ENCODE data around the gene UGGT2.

The UGGT2 gene

GRCh38 chr13:95924389-95924994 lies 128.7 kb downstream of the UGGT2 start:
- TF ChIP-seq, protein P1, sequence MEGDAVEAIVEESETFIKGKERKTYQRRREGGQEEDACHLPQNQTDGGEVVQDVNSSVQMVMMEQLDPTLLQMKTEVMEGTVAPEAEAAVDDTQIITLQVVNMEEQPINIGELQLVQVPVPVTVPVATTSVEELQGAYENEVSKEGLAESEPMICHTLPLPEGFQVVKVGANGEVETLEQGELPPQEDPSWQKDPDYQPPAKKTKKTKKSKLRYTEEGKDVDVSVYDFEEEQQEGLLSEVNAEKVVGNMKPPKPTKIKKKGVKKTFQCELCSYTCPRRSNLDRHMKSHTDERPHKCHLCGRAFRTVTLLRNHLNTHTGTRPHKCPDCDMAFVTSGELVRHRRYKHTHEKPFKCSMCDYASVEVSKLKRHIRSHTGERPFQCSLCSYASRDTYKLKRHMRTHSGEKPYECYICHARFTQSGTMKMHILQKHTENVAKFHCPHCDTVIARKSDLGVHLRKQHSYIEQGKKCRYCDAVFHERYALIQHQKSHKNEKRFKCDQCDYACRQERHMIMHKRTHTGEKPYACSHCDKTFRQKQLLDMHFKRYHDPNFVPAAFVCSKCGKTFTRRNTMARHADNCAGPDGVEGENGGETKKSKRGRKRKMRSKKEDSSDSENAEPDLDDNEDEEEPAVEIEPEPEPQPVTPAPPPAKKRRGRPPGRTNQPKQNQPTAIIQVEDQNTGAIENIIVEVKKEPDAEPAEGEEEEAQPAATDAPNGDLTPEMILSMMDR (IDR thresholded peaks at IDR 0.05; ENCODE audit: low read depth, low read length), result no peak
- peak; percentile 86 for DNase-seq (ENCODE audit: low read depth, low spot score)
- no peak overlapping the region for H3K4me3 ChIP-seq (ENCODE audit: low read depth, low read length)
- in situ Hi-C loops (cut with HindIII; ENCODE audit: low sequenced_read_pairs), result no loop called here

DNA sequence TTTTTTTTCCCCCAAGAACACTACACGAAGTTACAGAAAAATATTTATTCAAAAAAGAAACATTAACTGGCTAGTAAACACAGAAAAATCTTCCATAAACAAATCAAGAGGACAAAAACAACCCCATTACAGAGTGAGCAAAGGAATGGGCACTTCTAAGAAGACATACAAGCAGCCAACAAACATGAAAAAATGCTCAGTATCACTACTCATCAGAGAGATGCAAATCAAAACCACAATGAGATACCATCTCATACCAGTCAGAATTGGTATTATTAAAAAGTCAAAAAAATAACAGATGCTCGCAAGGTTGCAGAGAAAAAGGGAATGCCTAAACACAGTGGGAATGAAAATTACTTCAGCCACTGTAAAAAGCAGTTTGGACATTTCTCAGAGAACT lies 131.7 kb downstream of the UGGT2 start:
- TF ChIP-seq, protein P1 (IDR thresholded peaks at IDR 0.05; ENCODE audit: low read depth, low read length), result no peak
- peak; percentile 9 for DNase-seq (ENCODE audit: low read depth, low spot score)
- H3K4me3 ChIP-seq (ENCODE audit: low read depth, low read length), result no peak overlapping the region
- in situ Hi-C loops (cut with HindIII; ENCODE audit: low sequenced_read_pairs), result no loop called here

- DNase-seq (ENCODE audit: low read depth, low spot score), result peak; percentile 32
- in situ Hi-C loops (cut with HindIII; ENCODE audit: low sequenced_read_pairs), result no loop called here
- TF ChIP-seq, protein P1 (IDR thresholded peaks at IDR 0.05; ENCODE audit: low read depth, low read length), result no peak
- H3K4me3 ChIP-seq (ENCODE audit: low read depth, low read length), result no peak overlapping the region
Observed at GRCh38 chr13:95920485-95920884, 132.7 kb downstream of the UGGT2 start.

DNA sequence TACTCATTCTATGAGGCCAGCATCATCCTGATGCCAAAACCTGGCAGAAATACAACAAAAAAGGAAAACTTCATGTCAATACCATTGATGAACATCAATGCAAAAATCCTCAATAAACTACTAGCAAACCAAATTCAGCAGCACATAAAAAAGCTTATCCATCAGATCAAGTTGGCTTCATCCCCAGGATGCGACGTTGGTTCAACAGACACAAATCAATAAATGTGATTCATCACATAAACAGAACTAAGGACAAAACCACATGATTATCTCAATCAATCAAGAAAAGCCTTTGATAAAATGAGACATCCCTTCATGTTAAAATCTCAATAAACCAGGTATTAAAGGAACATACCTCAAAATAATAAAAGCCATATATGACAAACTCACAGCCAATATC lies 134.3 kb downstream of the UGGT2 start:
- H3K4me3 ChIP-seq (ENCODE audit: low read depth, low read length), result no peak overlapping the region
- DNase-seq (ENCODE audit: low read depth, low spot score), result no peak
- TF ChIP-seq, protein P1 (IDR thresholded peaks at IDR 0.05; ENCODE audit: low read depth, low read length), result no peak
- in situ Hi-C loops (cut with HindIII; ENCODE audit: low sequenced_read_pairs), result no loop called here

DNA sequence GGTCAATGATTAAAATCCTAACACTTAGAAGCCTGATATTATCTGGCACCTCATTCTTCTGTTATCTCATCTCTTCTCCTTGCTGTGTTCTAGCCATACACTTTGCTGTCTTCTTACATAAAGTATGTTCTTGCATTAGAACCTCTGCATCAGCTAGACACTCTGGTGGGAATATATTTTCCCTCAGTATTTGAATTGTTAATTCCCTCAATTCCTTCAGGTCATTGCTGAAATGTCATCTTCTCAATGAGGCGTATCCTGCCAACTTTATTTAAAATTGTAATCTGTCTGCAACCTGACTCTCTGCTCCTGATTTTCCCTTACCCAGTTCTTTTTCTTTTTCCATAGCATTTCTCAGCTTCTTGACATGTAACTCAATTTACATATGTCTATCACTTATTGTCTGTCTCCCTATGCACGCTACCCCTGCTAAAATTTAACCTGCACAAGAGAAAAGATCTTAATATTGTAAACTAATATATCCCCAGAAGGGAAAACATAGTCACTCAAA lies 138.2 kb downstream of the UGGT2 start:
- TF ChIP-seq, protein P1 (IDR thresholded peaks at IDR 0.05; ENCODE audit: low read depth, low read length), result no peak
- no peak for DNase-seq (ENCODE audit: low read depth, low spot score)
- H3K4me3 ChIP-seq (ENCODE audit: low read depth, low read length), result no peak overlapping the region
- in situ Hi-C loops (cut with HindIII; ENCODE audit: low sequenced_read_pairs), result no loop called here

DNA sequence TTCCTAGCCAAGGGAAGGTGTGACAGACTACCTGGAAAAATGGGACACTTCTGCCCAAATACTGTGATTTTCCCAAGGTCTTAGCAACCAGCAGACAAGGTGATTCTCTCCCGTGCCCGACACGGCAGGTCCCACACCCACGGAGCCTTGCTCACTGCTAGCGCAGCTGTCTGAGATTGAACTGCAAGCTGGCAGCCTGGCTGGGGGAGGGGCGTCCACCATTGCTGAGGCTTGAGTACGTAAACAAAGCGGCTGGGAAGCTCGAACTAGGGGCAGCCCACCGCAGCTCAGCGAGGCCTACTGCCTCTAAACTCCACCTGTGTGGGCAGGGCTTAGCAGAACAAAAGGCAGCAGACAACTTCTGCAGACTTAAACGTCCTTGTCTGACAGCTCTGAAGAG lies 146.2 kb downstream of the UGGT2 start:
- H3K4me3 ChIP-seq (ENCODE audit: low read depth, low read length), result no peak overlapping the region
- no peak for DNase-seq (ENCODE audit: low read depth, low spot score)
- in situ Hi-C loops (cut with HindIII; ENCODE audit: low sequenced_read_pairs), result no loop called here
- TF ChIP-seq, protein P1 (IDR thresholded peaks at IDR 0.05; ENCODE audit: low read depth, low read length), result no peak

Data from astrocyte of the spinal cord (primary cell).